OCI-LY1 (cell line): ENCODE results near the gene SH3D19.

Source experiments
- H2AFZ ChIP-seq: fragments of 200-600 bp; sonication (generic), shearing (Covaris generic); 2 replicates; pipeline ENCODE4 v1.6.0; 2014; ENCODE audit warnings: antibody characterized with exemption, mild to moderate bottlenecking, low read length
- H3F3A ChIP-seq: fragments of 200-600 bp; sonication (generic), shearing (Covaris generic); 2 replicates; pipeline ENCODE4 v1.6.0; 2014; ENCODE audit warnings: mild to moderate bottlenecking, antibody characterized with exemption, low read length, moderate library complexity; ENCODE audit not compliant: insufficient read depth
- H3K27ac ChIP-seq: fragments of 200-600 bp; sonication (generic); 2 replicates; pipeline ENCODE4 v1.5.1; 2014; ENCODE audit warnings: low read length, mixed run types, mild to moderate bottlenecking, low read depth; ENCODE audit not compliant: poor library complexity, severe bottlenecking
- H3K27me3 ChIP-seq: fragments of 200-600 bp; sonication (generic); 2 replicates; pipeline ENCODE4 v1.6.0; 2014; ENCODE audit warnings: antibody characterized with exemption, mild to moderate bottlenecking, low read length, moderate library complexity; ENCODE audit not compliant: insufficient read depth
- H3K36me3 ChIP-seq: fragments of 200-600 bp; sonication (generic); 2 replicates; pipeline ENCODE4 v1.6.1; 2014; ENCODE audit warnings: mild to moderate bottlenecking, antibody characterized with exemption, low read length, moderate library complexity, mixed read lengths; ENCODE audit not compliant: insufficient read depth
- H3K4me1 ChIP-seq: fragments of 200-600 bp; sonication (generic); 2 replicates; pipeline ENCODE4 v1.5.1; 2014; ENCODE audit warnings: mild to moderate bottlenecking, low read length, moderate library complexity; ENCODE audit not compliant: insufficient read depth, severe bottlenecking
- H3K4me2 ChIP-seq: fragments of 200-600 bp; sonication (generic), shearing (Covaris generic); 2 replicates; pipeline ENCODE4 v1.6.1; 2014; ENCODE audit warnings: low read length
- H3K4me3 ChIP-seq: fragments of 200-600 bp; sonication (generic); 2 replicates; pipeline ENCODE4 v1.5.1; 2014; ENCODE audit warnings: low read length, low read depth, mild to moderate bottlenecking, mixed read lengths; ENCODE audit not compliant: poor library complexity, severe bottlenecking
- H3K79me2 ChIP-seq: fragments of 200-600 bp; shearing (Covaris generic); 2 replicates; pipeline ENCODE4 v1.6.1; 2016; ENCODE audit warnings: mixed run types, low read length, mixed read lengths; ENCODE audit not compliant: insufficient read depth
- H3K9ac ChIP-seq: fragments of 200-600 bp; sonication (generic), shearing (Covaris generic); 2 replicates; pipeline ENCODE4 v1.6.1; 2014; ENCODE audit warnings: mild to moderate bottlenecking, low read length, mixed read lengths
- H3K9me2 ChIP-seq: fragments of 200-600 bp; sonication (generic), shearing (Covaris generic); 2 replicates; pipeline ENCODE4 v1.6.1; 2014; ENCODE audit warnings: low read depth, mild to moderate bottlenecking, low read length, mixed read lengths
- H3K9me3 ChIP-seq: fragments of 200-600 bp; shearing (Covaris generic); 2 replicates; pipeline ENCODE4 v1.6.1; 2014; ENCODE audit warnings: low read length, mixed read lengths
- H4K20me1 ChIP-seq: fragments of 200-600 bp; sonication (generic), shearing (Covaris generic); 2 replicates; pipeline ENCODE4 v1.6.0; 2016; ENCODE audit warnings: mild to moderate bottlenecking, low read length; ENCODE audit not compliant: insufficient read depth
- EZH2 ChIP-seq: fragments of 200-600 bp; sonication (generic), shearing (Covaris generic); IDR thresholded peaks from 2 replicates; pipeline ENCODE4 v1.8.0; 2017; ENCODE audit warnings: borderline replicate concordance, mixed run types, mild to moderate bottlenecking, antibody characterized with exemption, low read length, moderate library complexity, mixed read lengths
- TF ChIP-seq, protein P1 (sequence below): fragments of 200-600 bp; sonication (generic), shearing (Covaris generic); IDR thresholded peaks from 2 replicates; pipeline ENCODE4 v1.5.1; 2017; ENCODE audit warnings: mild to moderate bottlenecking, antibody characterized with exemption, low read length, moderate library complexity, mixed read lengths

SH3D19 gene

DNA sequence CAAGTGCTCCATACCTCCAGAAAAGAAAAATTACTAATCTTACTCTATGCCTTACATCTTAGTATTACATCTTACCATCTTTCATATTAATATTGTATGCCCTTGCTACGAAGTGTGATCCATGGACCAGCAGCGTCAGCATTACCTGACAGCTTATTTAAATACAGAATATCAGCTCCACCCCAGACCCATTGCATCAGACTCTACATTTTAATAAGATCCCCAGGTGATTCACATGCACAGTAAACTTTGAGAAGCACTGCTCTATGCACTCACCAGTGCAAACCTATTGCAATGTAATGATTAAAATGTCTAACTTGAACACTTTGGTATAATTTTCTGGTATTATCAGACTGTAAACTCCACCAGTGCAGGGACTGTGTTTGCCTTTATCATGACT, 14.1 kb upstream of the SH3D19 start:
- Histone ChIP-seq H2AFZ (no peak overlapping the region), H3K79me2 (no peaks in the 10 kb centered on the region), H3K9ac (no peak overlapping the region), H3K4me1 (no peaks in the 10 kb centered on the region), H3K36me3 (no peaks in the 10 kb centered on the region), H4K20me1 (no peaks in the 10 kb centered on the region), H3K27ac (no peak overlapping the region), H3K4me3 (no peak overlapping the region), H3K4me2 (no peak overlapping the region), H3K27me3 (no peaks in the 10 kb centered on the region), H3K9me3 (no peaks in the 10 kb centered on the region), H3K9me2 (no peaks in the 10 kb centered on the region), H3F3A (no peaks in the 10 kb centered on the region)
- TF ChIP-seq, protein P1, sequence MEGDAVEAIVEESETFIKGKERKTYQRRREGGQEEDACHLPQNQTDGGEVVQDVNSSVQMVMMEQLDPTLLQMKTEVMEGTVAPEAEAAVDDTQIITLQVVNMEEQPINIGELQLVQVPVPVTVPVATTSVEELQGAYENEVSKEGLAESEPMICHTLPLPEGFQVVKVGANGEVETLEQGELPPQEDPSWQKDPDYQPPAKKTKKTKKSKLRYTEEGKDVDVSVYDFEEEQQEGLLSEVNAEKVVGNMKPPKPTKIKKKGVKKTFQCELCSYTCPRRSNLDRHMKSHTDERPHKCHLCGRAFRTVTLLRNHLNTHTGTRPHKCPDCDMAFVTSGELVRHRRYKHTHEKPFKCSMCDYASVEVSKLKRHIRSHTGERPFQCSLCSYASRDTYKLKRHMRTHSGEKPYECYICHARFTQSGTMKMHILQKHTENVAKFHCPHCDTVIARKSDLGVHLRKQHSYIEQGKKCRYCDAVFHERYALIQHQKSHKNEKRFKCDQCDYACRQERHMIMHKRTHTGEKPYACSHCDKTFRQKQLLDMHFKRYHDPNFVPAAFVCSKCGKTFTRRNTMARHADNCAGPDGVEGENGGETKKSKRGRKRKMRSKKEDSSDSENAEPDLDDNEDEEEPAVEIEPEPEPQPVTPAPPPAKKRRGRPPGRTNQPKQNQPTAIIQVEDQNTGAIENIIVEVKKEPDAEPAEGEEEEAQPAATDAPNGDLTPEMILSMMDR: no peak
- no peak for TF ChIP-seq EZH2

DNA sequence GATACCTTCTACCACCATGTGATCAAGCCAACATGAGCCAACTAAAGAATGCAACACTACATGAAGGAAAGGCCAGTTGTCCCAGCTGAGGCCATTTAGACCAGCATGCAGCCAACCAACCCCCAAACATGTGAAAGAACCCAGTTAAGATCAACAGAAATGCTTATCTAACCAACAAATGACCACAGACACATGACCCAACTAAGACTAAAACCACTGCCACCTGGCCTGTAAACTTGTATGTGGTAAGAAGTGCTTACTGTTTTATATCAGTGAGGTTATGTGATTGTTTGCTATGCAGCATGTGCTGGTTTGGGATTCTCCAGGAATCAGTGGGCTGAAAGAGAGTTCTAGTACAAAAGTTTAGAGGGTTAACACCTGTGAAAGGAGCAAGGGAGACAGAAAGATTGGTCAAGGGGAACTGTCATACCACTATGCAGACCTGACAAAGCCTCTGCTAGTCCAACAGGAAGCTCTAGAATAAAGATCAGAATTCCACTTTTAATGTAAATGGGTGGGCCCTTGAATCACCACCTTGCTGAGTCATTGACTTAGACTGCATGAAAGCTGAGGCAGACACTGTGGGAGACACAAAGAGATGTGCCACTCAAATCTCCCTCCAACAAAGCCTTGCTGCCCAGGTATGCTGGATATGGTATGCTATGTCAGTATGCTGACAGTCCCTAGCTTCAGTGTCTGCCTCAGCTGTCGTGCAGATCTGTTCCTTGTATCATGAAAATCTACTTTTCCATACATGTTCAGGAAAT, 6.1 kb upstream of the SH3D19 start:
- Histone ChIP-seq H3K36me3 (no peaks in the 10 kb centered on the region), H3F3A (no peaks in the 10 kb centered on the region), H2AFZ (no peak overlapping the region), H3K79me2 (no peaks in the 10 kb centered on the region), H3K9ac (no peak overlapping the region), H3K9me3 (no peaks in the 10 kb centered on the region), H3K4me3 (no peak overlapping the region), H3K4me2 (no peak overlapping the region), H3K27ac (no peak overlapping the region), H4K20me1 (no peaks in the 10 kb centered on the region), H3K9me2 (no peaks in the 10 kb centered on the region), H3K4me1 (no peaks in the 10 kb centered on the region), H3K27me3 (no peaks in the 10 kb centered on the region)
- no peak for TF ChIP-seq EZH2
- TF ChIP-seq, protein P1: no peak

DNA sequence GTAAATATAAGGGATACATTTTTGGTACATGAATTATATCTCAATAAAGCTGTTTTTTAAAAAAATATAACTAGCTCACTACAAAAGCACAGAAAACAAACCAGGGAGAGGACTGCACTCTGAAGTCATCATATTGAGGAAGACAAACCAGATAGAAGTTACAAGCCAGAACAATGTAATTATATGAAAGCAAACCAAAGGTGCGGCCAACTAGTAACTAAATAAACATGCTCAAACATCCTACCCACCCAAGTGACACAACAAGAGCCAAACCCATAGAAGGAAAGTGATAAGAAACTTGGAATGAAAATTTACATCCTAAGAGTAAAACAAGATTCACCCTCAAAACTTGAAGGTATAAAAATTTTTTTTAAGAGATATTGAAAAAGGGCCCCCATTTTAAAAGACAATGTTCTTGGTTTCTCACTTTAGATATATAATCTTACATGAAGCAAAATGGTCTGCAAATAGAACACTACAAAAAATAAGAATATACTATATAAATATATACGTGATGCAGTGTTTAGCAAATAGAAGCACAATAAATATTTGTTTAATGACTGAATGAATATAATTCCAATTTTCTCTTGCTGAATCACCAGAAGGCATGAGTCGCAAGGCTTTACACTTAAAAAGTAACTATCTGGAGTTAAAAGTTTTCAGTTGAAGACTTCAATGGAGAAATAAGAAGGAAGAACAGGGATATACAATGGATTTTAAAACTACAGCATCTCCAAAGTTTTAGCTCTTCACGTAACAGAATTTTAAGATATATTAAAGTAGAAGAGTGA, 4.0 kb upstream of the SH3D19 start:
- no peak overlapping the region for H3K27ac ChIP-seq
- H3K36me3 ChIP-seq: no peaks in the 10 kb centered on the region
- H3K4me2 ChIP-seq: no peak overlapping the region
- H3K9me2 ChIP-seq: no peaks in the 10 kb centered on the region
- TF ChIP-seq, protein P1: no peak
- TF ChIP-seq EZH2: no peak
- no peak overlapping the region for H2AFZ ChIP-seq
- H3K79me2 ChIP-seq: no peaks in the 10 kb centered on the region
- no peaks in the 10 kb centered on the region for H3K27me3 ChIP-seq
- no peaks in the 10 kb centered on the region for H3K9me3 ChIP-seq
- H3K4me1 ChIP-seq: no peaks in the 10 kb centered on the region
- H3F3A ChIP-seq: no peaks in the 10 kb centered on the region
- H3K4me3 ChIP-seq: no peak overlapping the region
- no peaks in the 10 kb centered on the region for H4K20me1 ChIP-seq
- H3K9ac ChIP-seq: no peak overlapping the region
